SK-N-SH treated with all-trans-retinoic acid at 6 μM for 48 hours (cell line): ENCODE measurements around the gene GLS.

Source experiments
- ARNTL ChIP-seq: fragments of 450-650 bp; formaldehyde crosslinking; IDR thresholded peaks from 2 replicates; pipeline ENCODE4 v1.5.0; 2020; ENCODE audit warnings: low read depth, mild to moderate bottlenecking, moderate library complexity, borderline replicate concordance
- ESRRG ChIP-seq: fragments of 250-450 bp; sonication (Bioruptor Pico); IDR thresholded peaks from 2 replicates; pipeline ENCODE4 v1.6.1; 2021; ENCODE audit warnings: mild to moderate bottlenecking
- RARB ChIP-seq: fragments of 250-450 bp; sonication (Bioruptor Pico); IDR thresholded peaks from 2 replicates; pipeline ENCODE4 v1.8.0; 2021; ENCODE audit warnings: mild to moderate bottlenecking, moderate library complexity
- TCF4 ChIP-seq: fragments of 250-450 bp; sonication (Bioruptor Pico); IDR thresholded peaks from 2 replicates; pipeline ENCODE4 v1.8.0; 2021; ENCODE audit warnings: mild to moderate bottlenecking, moderate library complexity, borderline replicate concordance
- TOX ChIP-seq: fragments of 250-450 bp; sonication (Bioruptor Pico); IDR thresholded peaks from 2 replicates; pipeline ENCODE4 v1.8.0; 2021; ENCODE audit warnings: mild to moderate bottlenecking, moderate library complexity, borderline replicate concordance
- TF ChIP-seq, protein P1 (sequence below): fragments of 250-450 bp; sonication (Bioruptor Pico); IDR thresholded peaks from 2 replicates; pipeline ENCODE4 v1.8.0; 2020; ENCODE audit warnings: mild to moderate bottlenecking, moderate library complexity, borderline replicate concordance
- TF ChIP-seq, protein P2 (sequence below): fragments of 250-450 bp; sonication (Bioruptor Pico); IDR thresholded peaks from 2 replicates; pipeline ENCODE4 v1.8.0; 2021; ENCODE audit warnings: low read depth, mild to moderate bottlenecking, moderate library complexity, borderline replicate concordance

DNA sequence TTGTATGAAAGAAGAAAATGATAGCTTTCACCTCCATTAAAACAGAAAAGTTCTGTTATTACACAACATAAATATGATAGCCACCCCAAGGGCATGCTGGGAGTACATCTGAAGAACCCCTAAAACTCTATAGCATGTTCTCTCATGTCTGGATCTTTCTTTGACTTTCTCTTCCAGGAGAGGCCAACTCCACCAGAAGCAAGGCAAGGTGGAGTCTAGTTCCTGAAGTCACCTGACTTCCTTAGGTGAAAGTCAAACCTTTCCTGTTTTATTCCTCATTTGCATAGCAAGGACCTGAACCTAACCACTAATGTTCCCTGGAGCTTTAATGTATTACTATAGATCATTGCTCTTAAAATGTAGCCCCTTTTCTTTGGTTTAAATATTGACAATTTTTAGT, 127.7 kb downstream of the GLS start:
- TF ChIP-seq, protein P1, sequence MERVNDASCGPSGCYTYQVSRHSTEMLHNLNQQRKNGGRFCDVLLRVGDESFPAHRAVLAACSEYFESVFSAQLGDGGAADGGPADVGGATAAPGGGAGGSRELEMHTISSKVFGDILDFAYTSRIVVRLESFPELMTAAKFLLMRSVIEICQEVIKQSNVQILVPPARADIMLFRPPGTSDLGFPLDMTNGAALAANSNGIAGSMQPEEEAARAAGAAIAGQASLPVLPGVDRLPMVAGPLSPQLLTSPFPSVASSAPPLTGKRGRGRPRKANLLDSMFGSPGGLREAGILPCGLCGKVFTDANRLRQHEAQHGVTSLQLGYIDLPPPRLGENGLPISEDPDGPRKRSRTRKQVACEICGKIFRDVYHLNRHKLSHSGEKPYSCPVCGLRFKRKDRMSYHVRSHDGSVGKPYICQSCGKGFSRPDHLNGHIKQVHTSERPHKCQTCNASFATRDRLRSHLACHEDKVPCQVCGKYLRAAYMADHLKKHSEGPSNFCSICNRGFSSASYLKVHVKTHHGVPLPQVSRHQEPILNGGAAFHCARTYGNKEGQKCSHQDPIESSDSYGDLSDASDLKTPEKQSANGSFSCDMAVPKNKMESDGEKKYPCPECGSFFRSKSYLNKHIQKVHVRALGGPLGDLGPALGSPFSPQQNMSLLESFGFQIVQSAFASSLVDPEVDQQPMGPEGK: no peak
- no peak for TF ChIP-seq RARB (CRISPR knock-in tag)
- TF ChIP-seq, protein P2, sequence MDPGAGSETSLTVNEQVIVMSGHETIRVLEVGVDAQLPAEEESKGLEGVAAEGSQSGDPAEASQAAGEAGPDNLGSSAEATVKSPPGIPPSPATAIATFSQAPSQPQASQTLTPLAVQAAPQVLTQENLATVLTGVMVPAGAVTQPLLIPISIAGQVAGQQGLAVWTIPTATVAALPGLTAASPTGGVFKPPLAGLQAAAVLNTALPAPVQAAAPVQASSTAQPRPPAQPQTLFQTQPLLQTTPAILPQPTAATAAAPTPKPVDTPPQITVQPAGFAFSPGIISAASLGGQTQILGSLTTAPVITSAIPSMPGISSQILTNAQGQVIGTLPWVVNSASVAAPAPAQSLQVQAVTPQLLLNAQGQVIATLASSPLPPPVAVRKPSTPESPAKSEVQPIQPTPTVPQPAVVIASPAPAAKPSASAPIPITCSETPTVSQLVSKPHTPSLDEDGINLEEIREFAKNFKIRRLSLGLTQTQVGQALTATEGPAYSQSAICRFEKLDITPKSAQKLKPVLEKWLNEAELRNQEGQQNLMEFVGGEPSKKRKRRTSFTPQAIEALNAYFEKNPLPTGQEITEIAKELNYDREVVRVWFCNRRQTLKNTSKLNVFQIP (CRISPR knock-in tag): no peak
- no peak for TF ChIP-seq TCF4 (CRISPR knock-in tag)
- no peak for TF ChIP-seq TOX
- no peak for TF ChIP-seq ESRRG (CRISPR knock-in tag)
- TF ChIP-seq ARNTL (CRISPR knock-in tag): no peak
